ENCODE results near the gene CYTH1. TPM values are rescaled to one million over a fixed set of nuclear protein-coding genes. Genes with fewer than 3 reads are reported as not detected.

Gene CYTH1
- total RNA-seq, 1 experiment from 2014 or later, result 9.7 TPM

DNA sequence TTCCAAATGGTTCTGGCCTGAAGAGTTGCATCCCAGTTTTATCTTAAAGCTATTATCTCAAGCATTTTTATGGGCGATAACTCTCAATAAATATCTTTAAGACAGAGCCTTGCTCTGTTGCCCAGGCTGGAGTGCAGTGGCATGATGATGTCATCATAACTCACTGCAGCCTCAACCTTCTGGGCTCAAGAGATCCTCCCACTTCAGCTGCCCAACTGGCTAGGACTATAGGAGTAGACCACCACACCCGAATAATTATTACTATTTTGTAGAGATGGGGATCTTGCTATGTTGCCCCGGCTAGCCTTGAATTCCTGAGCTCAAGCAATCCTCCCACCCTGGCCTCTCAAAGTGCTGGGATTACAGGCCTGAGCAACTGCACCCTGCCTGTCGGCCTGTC is 26.1 kb upstream of the CYTH1 start:
- Histone ChIP-seq H3K56ac (ENCODE audit: insufficient read length, low read depth, low read length) (no peak overlapping the region), H3K23ac (ENCODE audit: insufficient read length, low read depth, low read length) (no peak overlapping the region), H2BK20ac (ENCODE audit: low read depth, low read length, poor library complexity, severe bottlenecking) (no peak overlapping the region), H3K27me3 (ENCODE audit: insufficient read depth, low read length) (no peaks in the 10 kb centered on the region), H3K4ac (ENCODE audit: low read depth, low read length) (no peak overlapping the region), H2AK5ac (ENCODE audit: insufficient read length, low read length) (no peak overlapping the region), H3K9ac (ENCODE audit: extremely low read depth, insufficient read length, low read length) (no peak overlapping the region), H3K18ac (ENCODE audit: insufficient read length, low read depth, low read length) (no peak overlapping the region), H3T11ph (ENCODE audit: low read length) (no peak overlapping the region), H3K79me1 (ENCODE audit: insufficient read depth, low read depth, low read length, poor library complexity, severe bottlenecking) (no peaks in the 10 kb centered on the region), H4K8ac (replicated peaks; ENCODE audit: insufficient read length, low read depth, low read length) (no peak overlapping the region), H3K4me2 (ENCODE audit: insufficient read depth, insufficient read length, low read length) (no peak overlapping the region), H3K4me1 (ENCODE audit: insufficient read depth, low read length) (no peaks in the 10 kb centered on the region), H2BK15ac (ENCODE audit: low read depth, low read length) (no peak overlapping the region), H4K20me1 (ENCODE audit: control insufficient read depth, insufficient read depth, insufficient read length) (no peaks in the 10 kb centered on the region), H2BK5ac (ENCODE audit: insufficient read length, low read length) (no peak overlapping the region), H3K79me2 (ENCODE audit: insufficient read depth, low read length) (no peaks in the 10 kb centered on the region), H2AFZ (ENCODE audit: low read length) (no peak overlapping the region), H2BK12ac (ENCODE audit: insufficient read length, low read depth, low read length) (no peak overlapping the region), H3K23me2 (ENCODE audit: insufficient read length, low read depth, low read length, poor library complexity, severe bottlenecking) (no peaks in the 10 kb centered on the region), H4K5ac (ENCODE audit: insufficient read length, low read depth, low read length) (no peak overlapping the region), H3K9me3 (ENCODE audit: control insufficient read depth, low read depth, low read length) (no peaks in the 10 kb centered on the region), H4K91ac (ENCODE audit: insufficient read length, low read depth, low read length) (no peak overlapping the region), H2BK120ac (ENCODE audit: low read depth, low read length, poor library complexity, severe bottlenecking) (no peak overlapping the region), H3K14ac (ENCODE audit: insufficient read depth, low read length) (no peak overlapping the region), H3K27ac (ENCODE audit: insufficient read length, low read depth, low read length) (no peak overlapping the region)
- no peaks in the 10 kb centered on the region for H3K9me3 Mint-ChIP-seq
- peaks cover 63 to 94% (median 85%) of the 10 kb centered on the region in 3 experiments; a peak in 6 of 7 replicates for H3K36me3 Mint-ChIP-seq (ENCODE audit: insufficient read depth in 1 of 3, low read depth in 3 of 3)
- H3K27me3 Mint-ChIP-seq (ENCODE audit: low read depth), result no peaks in the 10 kb centered on the region; the same call in 1 of the 2 replicates
- H3K27ac Mint-ChIP-seq, result no peak overlapping the region
- WGBS (ENCODE audit: extremely low coverage, insufficient read length, low lambda C conversion rate), result no CpG with 5 or more reads among the region's 4 CpGs
- no peak overlapping the region for H3K4me3 Mint-ChIP-seq
- DNase-seq, result no peak
- TF ChIP-seq, protein P1, sequence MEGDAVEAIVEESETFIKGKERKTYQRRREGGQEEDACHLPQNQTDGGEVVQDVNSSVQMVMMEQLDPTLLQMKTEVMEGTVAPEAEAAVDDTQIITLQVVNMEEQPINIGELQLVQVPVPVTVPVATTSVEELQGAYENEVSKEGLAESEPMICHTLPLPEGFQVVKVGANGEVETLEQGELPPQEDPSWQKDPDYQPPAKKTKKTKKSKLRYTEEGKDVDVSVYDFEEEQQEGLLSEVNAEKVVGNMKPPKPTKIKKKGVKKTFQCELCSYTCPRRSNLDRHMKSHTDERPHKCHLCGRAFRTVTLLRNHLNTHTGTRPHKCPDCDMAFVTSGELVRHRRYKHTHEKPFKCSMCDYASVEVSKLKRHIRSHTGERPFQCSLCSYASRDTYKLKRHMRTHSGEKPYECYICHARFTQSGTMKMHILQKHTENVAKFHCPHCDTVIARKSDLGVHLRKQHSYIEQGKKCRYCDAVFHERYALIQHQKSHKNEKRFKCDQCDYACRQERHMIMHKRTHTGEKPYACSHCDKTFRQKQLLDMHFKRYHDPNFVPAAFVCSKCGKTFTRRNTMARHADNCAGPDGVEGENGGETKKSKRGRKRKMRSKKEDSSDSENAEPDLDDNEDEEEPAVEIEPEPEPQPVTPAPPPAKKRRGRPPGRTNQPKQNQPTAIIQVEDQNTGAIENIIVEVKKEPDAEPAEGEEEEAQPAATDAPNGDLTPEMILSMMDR (conservative IDR thresholded peaks at IDR 0.05), result no peak
- H3K4me1 Mint-ChIP-seq, result no peaks in the 10 kb centered on the region
